ENCODE data around the gene EGF.
"Not testable (repeated sequence)": the region's sequence is repeated elsewhere in the genome, so short reads cannot be mapped to it uniquely, and the experiment has no call there.

Gene EGF

DNA sequence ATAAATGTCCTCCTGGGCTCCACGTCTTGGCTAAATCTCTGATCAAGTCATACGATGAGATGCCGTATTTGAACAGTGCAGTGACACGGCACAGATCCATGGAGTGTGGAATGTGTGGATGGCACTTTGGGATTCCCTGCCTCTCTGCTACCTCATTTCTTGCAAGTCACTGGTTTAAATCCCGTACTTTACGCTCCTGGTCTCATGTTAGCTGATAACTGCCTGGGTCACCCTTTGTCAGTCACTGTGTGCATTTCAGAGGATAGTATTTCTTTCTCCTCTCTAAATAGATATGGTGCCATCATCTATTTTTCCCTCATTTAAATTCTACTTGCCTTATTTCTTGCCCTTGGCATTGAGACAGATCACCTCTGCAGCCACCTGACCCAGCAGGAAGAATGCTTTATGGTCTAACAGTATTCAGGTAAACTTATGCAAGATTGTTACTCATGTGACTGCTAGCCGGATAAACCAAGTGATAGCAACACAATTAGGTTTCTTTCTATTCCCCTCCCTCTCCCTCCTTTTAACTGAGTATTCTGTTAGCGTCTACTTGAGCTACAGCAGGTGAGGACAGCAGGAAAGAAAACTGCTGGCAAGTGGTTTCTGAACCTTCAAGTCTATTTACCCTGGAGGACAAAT, 2.8 kb downstream of the EGF start:
- H3K9ac ChIP-seq (ENCODE audit: low read length): no peak overlapping the region
- no peak overlapping the region for H3K4me3 ChIP-seq (ENCODE audit: low read depth, low read length)
- peaks cover 45% of the 10 kb centered on the region for H3K4me1 ChIP-seq (ENCODE audit: control insufficient read depth, insufficient read depth, low read length)
- H3K36me3 ChIP-seq (ENCODE audit: control insufficient read depth, insufficient read depth, low read length): no peaks in the 10 kb centered on the region
- H3K27me3 ChIP-seq (ENCODE audit: control insufficient read depth, insufficient read depth, low read length): no peaks in the 10 kb centered on the region
- H3K27ac ChIP-seq (ENCODE audit: low read depth, low read length): no peak overlapping the region
- H3K9me3 ChIP-seq (ENCODE audit: control insufficient read depth, insufficient read depth, low read depth, low read length): no peaks in the 10 kb centered on the region

DNA sequence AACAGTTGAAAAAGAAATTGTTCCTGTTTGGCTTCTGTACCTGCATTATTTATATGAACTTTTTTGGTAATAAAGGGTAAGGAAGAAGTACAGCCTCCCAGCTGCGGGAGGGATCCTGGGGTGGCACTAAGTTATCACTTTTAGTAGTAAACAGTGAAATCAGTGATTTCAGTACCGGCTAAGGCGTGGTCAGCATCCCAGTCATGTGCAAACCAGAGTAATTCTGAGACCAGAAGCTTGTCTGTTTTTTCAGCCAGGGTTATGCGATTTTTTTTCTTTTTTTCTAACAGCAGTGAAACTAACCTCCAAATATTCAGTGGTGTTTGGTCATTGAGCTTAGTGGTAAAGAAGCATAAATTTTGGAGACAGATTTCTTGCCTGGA, 3.3 kb downstream of the EGF start:
- Histone ChIP-seq H3K9ac (ENCODE audit: low read length) (no peak overlapping the region), H3K36me3 (ENCODE audit: control insufficient read depth, insufficient read depth, low read length) (no peaks in the 10 kb centered on the region), H3K9me3 (ENCODE audit: control insufficient read depth, insufficient read depth, low read depth, low read length) (no peaks in the 10 kb centered on the region), H3K27me3 (ENCODE audit: control insufficient read depth, insufficient read depth, low read length) (no peaks in the 10 kb centered on the region), H3K27ac (ENCODE audit: low read depth, low read length) (no peak overlapping the region), H3K4me1 (ENCODE audit: control insufficient read depth, insufficient read depth, low read length) (peaks cover 45% of the 10 kb centered on the region), H3K4me3 (ENCODE audit: low read depth, low read length) (no peak overlapping the region)

DNA sequence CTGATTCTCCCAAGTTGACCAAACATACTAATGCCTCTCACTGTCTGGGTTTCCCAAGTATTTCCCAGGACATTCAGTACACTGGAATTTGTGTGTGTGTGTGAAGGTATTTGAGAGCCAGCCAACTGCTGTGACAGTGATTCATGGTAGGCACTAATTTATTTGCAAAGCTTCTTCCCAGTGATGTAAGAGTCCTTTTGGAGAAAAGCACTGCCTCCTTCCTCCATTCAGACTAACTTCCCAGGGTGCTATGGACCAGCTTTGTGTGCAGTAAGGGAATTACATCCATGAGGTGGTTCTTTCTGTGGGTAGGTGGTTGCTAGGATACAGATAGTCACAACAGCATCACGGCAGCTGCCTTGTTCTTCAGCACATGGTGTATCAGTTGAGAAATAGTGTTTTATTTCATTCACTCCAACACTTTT, 8.7 kb downstream of the EGF start:
- H3K27ac ChIP-seq (ENCODE audit: low read depth, low read length): no peak overlapping the region
- no peaks in the 10 kb centered on the region for H3K27me3 ChIP-seq (ENCODE audit: control insufficient read depth, insufficient read depth, low read length)
- H3K4me1 ChIP-seq (ENCODE audit: control insufficient read depth, insufficient read depth, low read length): peaks cover 5% of the 10 kb centered on the region; the same call in 1 of the 2 replicates
- no peak overlapping the region for H3K4me3 ChIP-seq (ENCODE audit: low read depth, low read length)
- H3K9me3 ChIP-seq (ENCODE audit: control insufficient read depth, insufficient read depth, low read depth, low read length): no peaks in the 10 kb centered on the region
- H3K9ac ChIP-seq (ENCODE audit: low read length): no peak overlapping the region
- no peaks in the 10 kb centered on the region; the same call in 1 of the 2 replicates for H3K36me3 ChIP-seq (ENCODE audit: control insufficient read depth, insufficient read depth, low read length)

DNA sequence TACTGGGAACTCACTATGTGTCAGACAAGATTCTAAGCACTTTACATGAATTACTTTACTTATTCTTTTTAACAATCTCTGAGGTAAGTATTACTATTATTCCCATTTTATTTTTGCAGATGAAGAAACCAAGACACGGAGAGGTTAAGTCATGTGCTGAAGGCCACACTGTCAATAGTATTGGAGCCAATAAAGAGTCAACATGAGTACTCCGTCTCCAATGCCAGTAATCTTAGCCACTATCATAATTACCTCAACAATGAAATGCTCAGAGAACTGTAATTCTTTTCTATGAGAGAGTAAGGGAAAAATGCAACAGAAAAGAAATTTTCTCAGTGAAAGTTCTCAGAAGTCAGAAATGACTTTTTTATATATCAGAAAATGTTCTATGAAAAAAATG, 12.7 kb downstream of the EGF start:
- H3K36me3 ChIP-seq (ENCODE audit: control insufficient read depth, insufficient read depth, low read length): no peaks in the 10 kb centered on the region; the same call in 1 of the 2 replicates
- H3K4me3 ChIP-seq (ENCODE audit: low read depth, low read length): no peak overlapping the region
- no peak overlapping the region for H3K27ac ChIP-seq (ENCODE audit: low read depth, low read length)
- peaks cover 21% of the 10 kb centered on the region for H3K4me1 ChIP-seq (ENCODE audit: control insufficient read depth, insufficient read depth, low read length)
- no peaks in the 10 kb centered on the region for H3K9me3 ChIP-seq (ENCODE audit: control insufficient read depth, insufficient read depth, low read depth, low read length)
- H3K9ac ChIP-seq (ENCODE audit: low read length): no peak overlapping the region
- no peaks in the 10 kb centered on the region for H3K27me3 ChIP-seq (ENCODE audit: control insufficient read depth, insufficient read depth, low read length)

DNA sequence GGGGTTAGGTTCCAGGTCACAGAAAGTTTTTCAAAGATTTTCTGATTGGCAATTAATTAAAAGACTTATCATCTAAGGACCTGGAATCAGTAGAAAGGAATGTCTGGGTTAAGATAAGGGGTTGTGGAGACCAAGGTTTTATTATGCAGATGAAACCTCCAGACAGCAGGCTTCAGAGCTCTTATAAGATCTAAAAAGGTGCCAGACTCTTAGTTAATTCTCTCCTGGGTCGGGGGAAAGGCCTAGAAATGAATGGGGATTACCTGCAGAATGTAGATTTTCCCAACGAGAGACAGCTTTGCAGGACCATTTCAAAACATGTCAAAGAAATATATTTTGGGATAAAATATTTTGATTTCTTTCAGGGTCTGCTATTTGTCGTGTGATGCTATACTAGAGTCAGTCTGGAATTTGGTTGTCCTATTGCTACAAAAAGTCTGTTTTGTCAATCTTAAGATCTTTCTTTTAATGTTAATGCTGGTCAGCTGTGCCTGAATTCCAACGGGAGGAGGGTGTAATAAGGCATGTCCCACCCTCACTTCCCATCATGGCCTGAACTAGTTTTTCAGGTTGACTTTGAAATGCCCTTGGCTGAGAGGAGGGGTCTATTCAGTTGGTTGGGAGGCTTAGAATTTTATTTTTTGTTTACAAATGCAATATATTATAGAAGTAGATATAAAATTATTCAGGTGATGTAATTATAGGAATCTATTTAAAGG, 15.8 kb downstream of the EGF start:
- no peaks in the 10 kb centered on the region for H3K36me3 ChIP-seq (ENCODE audit: control insufficient read depth, insufficient read depth, low read length)
- H3K4me1 ChIP-seq (ENCODE audit: control insufficient read depth, insufficient read depth, low read length): peaks cover 18% of the 10 kb centered on the region
- H3K4me3 ChIP-seq (ENCODE audit: low read depth, low read length): peak overlapping the region; percentile 14; the same call in 1 of the 2 replicates
- H3K9ac ChIP-seq (ENCODE audit: low read length): no peak overlapping the region
- no peaks in the 10 kb centered on the region for H3K9me3 ChIP-seq (ENCODE audit: control insufficient read depth, insufficient read depth, low read depth, low read length)
- H3K27ac ChIP-seq (ENCODE audit: low read depth, low read length): peak overlapping the region; percentile 72; the same call in 1 of the 2 replicates
- H3K27me3 ChIP-seq (ENCODE audit: control insufficient read depth, insufficient read depth, low read length): no peaks in the 10 kb centered on the region

DNA sequence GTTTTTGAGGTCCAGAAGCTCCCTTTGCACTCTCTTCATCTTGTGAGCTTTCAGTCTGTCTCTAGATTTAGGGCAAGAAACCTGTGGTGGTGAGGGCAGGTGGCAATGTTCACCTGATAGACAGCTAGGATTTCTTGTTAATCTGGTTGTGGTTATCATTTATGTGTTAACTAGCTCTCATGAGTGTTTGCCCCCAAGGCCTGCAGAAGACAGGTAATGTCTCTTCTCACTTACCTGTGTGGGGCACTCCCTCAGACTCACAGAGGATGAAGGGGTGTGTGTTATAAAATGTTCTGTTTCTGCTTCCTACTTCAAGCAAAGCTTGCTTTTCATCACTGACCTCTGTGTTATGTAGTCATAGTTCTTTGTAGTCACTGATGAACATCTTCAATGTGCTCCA, 17.8 kb downstream of the EGF start:
- Histone ChIP-seq H3K4me1 (ENCODE audit: control insufficient read depth, insufficient read depth, low read length) (peaks cover 18% of the 10 kb centered on the region), H3K27ac (ENCODE audit: low read depth, low read length) (no peak overlapping the region), H3K9ac (ENCODE audit: low read length) (no peak overlapping the region), H3K4me3 (ENCODE audit: low read depth, low read length) (no peak overlapping the region), H3K9me3 (ENCODE audit: control insufficient read depth, insufficient read depth, low read depth, low read length) (no peaks in the 10 kb centered on the region), H3K36me3 (ENCODE audit: control insufficient read depth, insufficient read depth, low read length) (no peaks in the 10 kb centered on the region), H3K27me3 (ENCODE audit: control insufficient read depth, insufficient read depth, low read length) (no peaks in the 10 kb centered on the region)

DNA sequence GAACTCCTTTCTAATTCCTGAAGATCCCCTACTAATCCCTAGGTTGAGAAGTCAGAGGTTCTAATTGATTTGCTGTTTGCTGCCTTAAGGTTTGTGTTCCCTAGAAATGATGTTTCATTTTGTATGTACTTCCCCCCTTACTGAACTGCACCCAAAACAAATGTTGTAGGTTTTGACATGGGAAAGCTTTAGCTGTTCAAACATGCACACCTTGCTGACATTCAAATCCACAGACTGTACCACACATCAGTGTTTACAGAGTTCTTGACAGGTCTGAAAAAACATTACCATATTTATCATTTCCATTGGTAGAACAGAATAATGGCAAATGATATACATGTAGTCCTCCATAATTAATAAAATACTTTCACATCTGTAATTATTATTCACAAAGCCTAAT, 18.2 kb downstream of the EGF start:
- H3K27ac ChIP-seq (ENCODE audit: low read depth, low read length): no peak overlapping the region
- H3K9me3 ChIP-seq (ENCODE audit: control insufficient read depth, insufficient read depth, low read depth, low read length): no peaks in the 10 kb centered on the region
- no peak overlapping the region for H3K4me3 ChIP-seq (ENCODE audit: low read depth, low read length)
- H3K9ac ChIP-seq (ENCODE audit: low read length): no peak overlapping the region
- peaks cover 18% of the 10 kb centered on the region for H3K4me1 ChIP-seq (ENCODE audit: control insufficient read depth, insufficient read depth, low read length)
- H3K27me3 ChIP-seq (ENCODE audit: control insufficient read depth, insufficient read depth, low read length): no peaks in the 10 kb centered on the region
- no peaks in the 10 kb centered on the region for H3K36me3 ChIP-seq (ENCODE audit: control insufficient read depth, insufficient read depth, low read length)

DNA sequence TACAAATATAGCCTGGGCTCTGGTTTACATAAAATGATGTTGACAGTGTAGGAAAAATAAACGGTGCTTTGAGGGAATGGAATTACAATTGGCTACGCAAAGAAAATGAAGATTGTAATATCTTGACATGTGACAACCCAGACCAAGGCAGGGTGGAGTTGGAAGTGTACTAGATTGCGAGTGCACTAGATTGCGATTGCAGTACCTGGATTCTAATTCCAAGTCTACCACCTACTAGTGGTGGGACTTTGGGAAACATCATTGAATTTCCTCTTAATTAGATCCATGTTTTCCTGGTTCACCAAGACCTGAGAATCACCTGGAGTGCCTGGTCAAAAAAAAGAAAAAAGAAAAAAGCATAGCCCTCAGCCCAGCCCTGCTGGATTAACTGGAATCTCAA, 18.6 kb downstream of the EGF start:
- H3K4me1 ChIP-seq (ENCODE audit: control insufficient read depth, insufficient read depth, low read length): peaks cover 18% of the 10 kb centered on the region
- H3K4me3 ChIP-seq (ENCODE audit: low read depth, low read length): no peak overlapping the region
- H3K27ac ChIP-seq (ENCODE audit: low read depth, low read length): no peak overlapping the region
- H3K9me3 ChIP-seq (ENCODE audit: control insufficient read depth, insufficient read depth, low read depth, low read length): no peaks in the 10 kb centered on the region
- H3K36me3 ChIP-seq (ENCODE audit: control insufficient read depth, insufficient read depth, low read length): no peaks in the 10 kb centered on the region
- no peak overlapping the region for H3K9ac ChIP-seq (ENCODE audit: low read length)
- no peaks in the 10 kb centered on the region for H3K27me3 ChIP-seq (ENCODE audit: control insufficient read depth, insufficient read depth, low read length)

DNA sequence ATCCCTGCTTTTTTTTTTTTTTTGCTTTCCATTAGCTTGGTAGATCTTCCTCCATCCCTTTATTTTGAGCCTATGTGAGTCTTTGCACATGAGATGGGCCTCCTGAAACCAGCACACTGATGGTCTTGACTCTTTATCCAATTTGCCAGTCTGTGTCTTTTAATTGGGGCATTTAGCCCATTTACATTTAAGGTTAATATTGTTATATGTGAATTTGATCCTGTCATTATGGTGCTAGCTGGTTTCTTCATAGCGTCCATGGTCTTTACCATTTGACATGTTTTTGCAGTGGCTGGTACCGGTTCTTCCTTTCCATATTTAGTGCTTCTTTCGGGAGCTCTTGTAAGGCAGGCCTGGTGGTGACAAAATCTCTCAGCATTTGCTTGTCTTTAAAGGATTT, 24.7 kb downstream of the EGF start:
- H3K27ac ChIP-seq (ENCODE audit: low read depth, low read length); H3K27me3 ChIP-seq (ENCODE audit: control insufficient read depth, insufficient read depth, low read length); H3K9ac ChIP-seq (ENCODE audit: low read length); H3K9me3 ChIP-seq (ENCODE audit: control insufficient read depth, insufficient read depth, low read depth, low read length); H3K4me1 ChIP-seq (ENCODE audit: control insufficient read depth, insufficient read depth, low read length); H3K4me3 ChIP-seq (ENCODE audit: low read depth, low read length); H3K36me3 ChIP-seq (ENCODE audit: control insufficient read depth, insufficient read depth, low read length): not testable (repeated sequence)

DNA sequence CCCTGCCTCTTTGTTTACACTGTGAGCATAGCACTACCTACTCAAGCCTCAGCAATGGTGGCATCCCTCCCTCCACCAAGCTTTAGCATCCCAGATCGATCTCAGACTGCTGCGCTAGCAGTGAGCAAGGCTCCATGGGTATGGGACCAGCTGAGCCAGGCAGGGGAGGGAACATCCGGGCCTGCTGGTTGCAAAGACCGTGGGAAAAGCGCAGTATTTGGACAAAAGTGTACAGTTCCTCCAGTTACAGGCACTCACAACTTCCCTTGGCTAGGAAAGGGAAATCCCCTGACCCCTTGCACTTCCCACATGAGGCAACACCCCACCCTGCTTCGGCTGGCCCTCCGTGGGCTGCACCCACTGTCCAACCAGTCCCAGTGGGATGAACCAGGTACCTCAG, 26.5 kb downstream of the EGF start:
- Histone ChIP-seq H3K27me3 (ENCODE audit: control insufficient read depth, insufficient read depth, low read length) (no peaks in the 10 kb centered on the region), H3K4me1 (ENCODE audit: control insufficient read depth, insufficient read depth, low read length) (no peaks in the 10 kb centered on the region), H3K36me3 (ENCODE audit: control insufficient read depth, insufficient read depth, low read length) (no peaks in the 10 kb centered on the region), H3K4me3 (ENCODE audit: low read depth, low read length) (no peak overlapping the region), H3K27ac (ENCODE audit: low read depth, low read length) (no peak overlapping the region), H3K9ac (ENCODE audit: low read length) (no peak overlapping the region), H3K9me3 (ENCODE audit: control insufficient read depth, insufficient read depth, low read depth, low read length) (no peaks in the 10 kb centered on the region)

DNA sequence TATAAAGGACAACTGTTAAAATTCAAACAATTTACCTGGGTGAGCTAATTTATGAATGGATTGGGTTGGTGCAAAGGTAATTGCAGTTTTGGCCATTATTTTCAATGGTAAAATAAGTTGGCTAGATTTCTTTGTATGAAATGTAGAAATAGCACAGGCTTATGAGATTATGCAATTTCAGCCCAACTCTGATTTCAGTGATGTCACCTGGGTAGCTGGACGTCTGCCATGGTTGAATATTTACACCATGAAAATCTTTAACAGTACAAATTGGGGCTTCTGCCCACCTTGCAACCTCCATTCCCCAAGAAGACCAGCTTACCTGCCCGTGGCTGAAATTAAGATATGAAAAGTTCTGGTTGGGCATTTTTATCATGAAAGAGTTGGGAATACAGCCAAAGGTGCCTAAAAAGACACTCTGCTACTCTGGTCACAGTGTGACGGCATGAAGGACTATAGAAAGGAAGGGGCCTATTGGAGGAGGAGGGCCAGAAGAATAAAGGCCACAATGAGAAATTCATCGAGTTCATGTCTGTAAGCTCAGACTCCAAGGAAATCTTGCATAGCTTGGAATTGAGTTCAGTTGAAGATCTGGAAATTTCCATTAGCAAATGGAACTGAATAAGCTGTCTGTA, 29.7 kb downstream of the EGF start:
- Histone ChIP-seq H3K9me3 (ENCODE audit: control insufficient read depth, insufficient read depth, low read depth, low read length) (no peaks in the 10 kb centered on the region), H3K4me1 (ENCODE audit: control insufficient read depth, insufficient read depth, low read length) (peaks cover 3% of the 10 kb centered on the region; the same call in 1 of the 2 replicates), H3K36me3 (ENCODE audit: control insufficient read depth, insufficient read depth, low read length) (no peaks in the 10 kb centered on the region; the same call in 1 of the 2 replicates), H3K4me3 (ENCODE audit: low read depth, low read length) (no peak overlapping the region), H3K27me3 (ENCODE audit: control insufficient read depth, insufficient read depth, low read length) (no peaks in the 10 kb centered on the region), H3K9ac (ENCODE audit: low read length) (no peak overlapping the region), H3K27ac (ENCODE audit: low read depth, low read length) (no peak overlapping the region)
